GM12878 (cell line): ENCODE results near the gene ACVR1.

ENCODE experiments used
- CTCF ChIP-seq, 3 experiments: IDR thresholded peaks in 2 of 3; conservative IDR thresholded peaks in 1 of 3; 2 replicates each; pipeline ENCODE4 v1.5.1; 2011; ENCODE audit warnings: low read depth in 3 of 3, low read length in 3 of 3, mild to moderate bottlenecking in 3 of 3, control low read depth in 2 of 3, moderate library complexity in 2 of 3, inconsistent platforms in 1 of 3, mixed read lengths in 1 of 3; ENCODE audit not compliant: control insufficient read depth in 2 of 3, insufficient read depth in 1 of 3; ENCODE audit errors: extremely low read depth in 1 of 3
- RAD21 ChIP-seq: IDR thresholded peaks from 2 replicates; pipeline ENCODE4 v1.6.1; 2011; ENCODE audit warnings: mild to moderate bottlenecking, low read depth, low read length, moderate library complexity; ENCODE audit not compliant: insufficient read depth
- RFX5 ChIP-seq: IDR thresholded peaks from 2 replicates; pipeline ENCODE4 v1.6.1; 2011; ENCODE audit warnings: low read depth, low read length, improper control_type of control experiment

- no peak for TF ChIP-seq RFX5
- TF ChIP-seq CTCF (IDR thresholded peaks at IDR 0.05 in 2 of 3, conservative IDR thresholded peaks at IDR 0.05 in 1 of 3; ENCODE audit: control insufficient read depth in 2 of 3, extremely low read depth in 1 of 3, insufficient read depth in 1 of 3, low read depth in 3 of 3, low read length in 3 of 3): no peak
- no peak for TF ChIP-seq RAD21
Measured at GRCh38 chr2:157835006-157835405, 41.1 kb downstream of the ACVR1 start.
